ENCODE measurements around the gene CHSY1. TPM values are rescaled to one million over a fixed set of nuclear protein-coding genes. Genes with fewer than 3 reads are reported as not detected.

CHSY1 gene
- total and polyA plus RNA-seq, 10 of the 15 experiments (the other 5 are each of a cell fraction or from before 2014, with no cell fraction given): 1.4 to 31.2 (median 10.5) TPM

DNA sequence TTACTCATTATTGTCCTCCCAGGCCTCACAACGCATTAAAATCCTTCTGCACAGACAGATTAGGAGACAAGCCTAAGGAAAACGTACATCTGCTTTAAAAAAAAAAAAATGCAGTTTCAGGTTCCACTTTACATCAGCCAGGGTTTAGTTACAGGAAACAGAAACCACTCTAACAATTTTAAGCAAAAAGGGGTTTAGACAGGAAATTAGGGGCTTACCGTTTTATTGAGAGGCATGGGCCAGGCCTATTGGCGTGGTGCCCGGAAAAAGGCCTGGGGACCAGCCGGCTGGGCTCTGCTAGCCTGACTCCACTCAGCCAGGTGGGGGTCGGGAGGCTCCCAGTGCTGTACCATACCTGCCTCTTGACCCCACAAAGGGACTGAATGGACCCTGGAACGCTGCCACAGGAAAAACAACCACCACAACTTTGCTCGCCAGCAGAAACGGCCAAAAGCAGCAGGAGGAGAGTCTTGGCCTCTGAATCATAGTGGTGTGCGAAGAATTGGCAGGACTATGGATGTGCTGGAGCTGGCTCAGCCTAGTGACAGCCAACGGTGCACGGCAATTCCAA lies 124.3 kb downstream of the CHSY1 start (continued):
- TF ChIP-seq, protein P1, sequence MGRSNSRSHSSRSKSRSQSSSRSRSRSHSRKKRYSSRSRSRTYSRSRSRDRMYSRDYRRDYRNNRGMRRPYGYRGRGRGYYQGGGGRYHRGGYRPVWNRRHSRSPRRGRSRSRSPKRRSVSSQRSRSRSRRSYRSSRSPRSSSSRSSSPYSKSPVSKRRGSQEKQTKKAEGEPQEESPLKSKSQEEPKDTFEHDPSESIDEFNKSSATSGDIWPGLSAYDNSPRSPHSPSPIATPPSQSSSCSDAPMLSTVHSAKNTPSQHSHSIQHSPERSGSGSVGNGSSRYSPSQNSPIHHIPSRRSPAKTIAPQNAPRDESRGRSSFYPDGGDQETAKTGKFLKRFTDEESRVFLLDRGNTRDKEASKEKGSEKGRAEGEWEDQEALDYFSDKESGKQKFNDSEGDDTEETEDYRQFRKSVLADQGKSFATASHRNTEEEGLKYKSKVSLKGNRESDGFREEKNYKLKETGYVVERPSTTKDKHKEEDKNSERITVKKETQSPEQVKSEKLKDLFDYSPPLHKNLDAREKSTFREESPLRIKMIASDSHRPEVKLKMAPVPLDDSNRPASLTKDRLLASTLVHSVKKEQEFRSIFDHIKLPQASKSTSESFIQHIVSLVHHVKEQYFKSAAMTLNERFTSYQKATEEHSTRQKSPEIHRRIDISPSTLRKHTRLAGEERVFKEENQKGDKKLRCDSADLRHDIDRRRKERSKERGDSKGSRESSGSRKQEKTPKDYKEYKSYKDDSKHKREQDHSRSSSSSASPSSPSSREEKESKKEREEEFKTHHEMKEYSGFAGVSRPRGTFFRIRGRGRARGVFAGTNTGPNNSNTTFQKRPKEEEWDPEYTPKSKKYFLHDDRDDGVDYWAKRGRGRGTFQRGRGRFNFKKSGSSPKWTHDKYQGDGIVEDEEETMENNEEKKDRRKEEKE (IDR thresholded peaks at IDR 0.05): no peak
- TF ChIP-seq SUPT20H (IDR thresholded peaks at IDR 0.05; ENCODE audit: borderline replicate concordance, control insufficient read depth, low read depth, low read length): no peak
- TF ChIP-seq, protein P2, sequence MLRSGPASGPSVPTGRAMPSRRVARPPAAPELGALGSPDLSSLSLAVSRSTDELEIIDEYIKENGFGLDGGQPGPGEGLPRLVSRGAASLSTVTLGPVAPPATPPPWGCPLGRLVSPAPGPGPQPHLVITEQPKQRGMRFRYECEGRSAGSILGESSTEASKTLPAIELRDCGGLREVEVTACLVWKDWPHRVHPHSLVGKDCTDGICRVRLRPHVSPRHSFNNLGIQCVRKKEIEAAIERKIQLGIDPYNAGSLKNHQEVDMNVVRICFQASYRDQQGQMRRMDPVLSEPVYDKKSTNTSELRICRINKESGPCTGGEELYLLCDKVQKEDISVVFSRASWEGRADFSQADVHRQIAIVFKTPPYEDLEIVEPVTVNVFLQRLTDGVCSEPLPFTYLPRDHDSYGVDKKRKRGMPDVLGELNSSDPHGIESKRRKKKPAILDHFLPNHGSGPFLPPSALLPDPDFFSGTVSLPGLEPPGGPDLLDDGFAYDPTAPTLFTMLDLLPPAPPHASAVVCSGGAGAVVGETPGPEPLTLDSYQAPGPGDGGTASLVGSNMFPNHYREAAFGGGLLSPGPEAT (IDR thresholded peaks at IDR 0.05; ENCODE audit: low read depth): peak; percentile 91
- TF ChIP-seq, protein P3, sequence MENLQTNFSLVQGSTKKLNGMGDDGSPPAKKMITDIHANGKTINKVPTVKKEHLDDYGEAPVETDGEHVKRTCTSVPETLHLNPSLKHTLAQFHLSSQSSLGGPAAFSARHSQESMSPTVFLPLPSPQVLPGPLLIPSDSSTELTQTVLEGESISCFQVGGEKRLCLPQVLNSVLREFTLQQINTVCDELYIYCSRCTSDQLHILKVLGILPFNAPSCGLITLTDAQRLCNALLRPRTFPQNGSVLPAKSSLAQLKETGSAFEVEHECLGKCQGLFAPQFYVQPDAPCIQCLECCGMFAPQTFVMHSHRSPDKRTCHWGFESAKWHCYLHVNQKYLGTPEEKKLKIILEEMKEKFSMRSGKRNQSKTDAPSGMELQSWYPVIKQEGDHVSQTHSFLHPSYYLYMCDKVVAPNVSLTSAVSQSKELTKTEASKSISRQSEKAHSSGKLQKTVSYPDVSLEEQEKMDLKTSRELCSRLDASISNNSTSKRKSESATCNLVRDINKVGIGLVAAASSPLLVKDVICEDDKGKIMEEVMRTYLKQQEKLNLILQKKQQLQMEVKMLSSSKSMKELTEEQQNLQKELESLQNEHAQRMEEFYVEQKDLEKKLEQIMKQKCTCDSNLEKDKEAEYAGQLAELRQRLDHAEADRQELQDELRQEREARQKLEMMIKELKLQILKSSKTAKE (IDR thresholded peaks at IDR 0.05; ENCODE audit: low read depth, poor library complexity, severe bottlenecking): peak; percentile 83
- TF ChIP-seq SRF (IDR thresholded peaks at IDR 0.05; ENCODE audit: low read depth in 2 of 2, low read length in 2 of 2): no peak
- TF ChIP-seq, protein P4, sequence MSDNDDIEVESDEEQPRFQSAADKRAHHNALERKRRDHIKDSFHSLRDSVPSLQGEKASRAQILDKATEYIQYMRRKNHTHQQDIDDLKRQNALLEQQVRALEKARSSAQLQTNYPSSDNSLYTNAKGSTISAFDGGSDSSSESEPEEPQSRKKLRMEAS (IDR thresholded peaks at IDR 0.05; ENCODE audit: low read depth, low read length): no peak
- peak; percentile 73; the same call in 1 of the 2 replicates for TF ChIP-seq DPF2 (IDR thresholded peaks at IDR 0.05)
- TF ChIP-seq POLR2AphosphoS2 (IDR thresholded peaks at IDR 0.05; ENCODE audit: low read depth, low read length): no peak
- TF ChIP-seq MEF2A (IDR thresholded peaks at IDR 0.05; ENCODE audit: insufficient read depth, low read depth, low read length): peak; percentile 72
- TF ChIP-seq, protein P5, sequence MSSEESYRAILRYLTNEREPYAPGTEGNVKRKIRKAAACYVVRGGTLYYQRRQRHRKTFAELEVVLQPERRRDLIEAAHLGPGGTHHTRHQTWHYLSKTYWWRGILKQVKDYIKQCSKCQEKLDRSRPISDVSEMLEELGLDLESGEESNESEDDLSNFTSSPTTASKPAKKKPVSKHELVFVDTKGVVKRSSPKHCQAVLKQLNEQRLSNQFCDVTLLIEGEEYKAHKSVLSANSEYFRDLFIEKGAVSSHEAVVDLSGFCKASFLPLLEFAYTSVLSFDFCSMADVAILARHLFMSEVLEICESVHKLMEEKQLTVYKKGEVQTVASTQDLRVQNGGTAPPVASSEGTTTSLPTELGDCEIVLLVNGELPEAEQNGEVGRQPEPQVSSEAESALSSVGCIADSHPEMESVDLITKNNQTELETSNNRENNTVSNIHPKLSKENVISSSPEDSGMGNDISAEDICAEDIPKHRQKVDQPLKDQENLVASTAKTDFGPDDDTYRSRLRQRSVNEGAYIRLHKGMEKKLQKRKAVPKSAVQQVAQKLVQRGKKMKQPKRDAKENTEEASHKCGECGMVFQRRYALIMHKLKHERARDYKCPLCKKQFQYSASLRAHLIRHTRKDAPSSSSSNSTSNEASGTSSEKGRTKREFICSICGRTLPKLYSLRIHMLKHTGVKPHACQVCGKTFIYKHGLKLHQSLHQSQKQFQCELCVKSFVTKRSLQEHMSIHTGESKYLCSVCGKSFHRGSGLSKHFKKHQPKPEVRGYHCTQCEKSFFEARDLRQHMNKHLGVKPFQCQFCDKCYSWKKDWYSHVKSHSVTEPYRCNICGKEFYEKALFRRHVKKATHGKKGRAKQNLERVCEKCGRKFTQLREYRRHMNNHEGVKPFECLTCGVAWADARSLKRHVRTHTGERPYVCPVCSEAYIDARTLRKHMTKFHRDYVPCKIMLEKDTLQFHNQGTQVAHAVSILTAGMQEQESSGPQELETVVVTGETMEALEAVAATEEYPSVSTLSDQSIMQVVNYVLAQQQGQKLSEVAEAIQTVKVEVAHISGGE (CRISPR knock-in tag; IDR thresholded peaks at IDR 0.05): no peak
- TF ChIP-seq, protein P6, sequence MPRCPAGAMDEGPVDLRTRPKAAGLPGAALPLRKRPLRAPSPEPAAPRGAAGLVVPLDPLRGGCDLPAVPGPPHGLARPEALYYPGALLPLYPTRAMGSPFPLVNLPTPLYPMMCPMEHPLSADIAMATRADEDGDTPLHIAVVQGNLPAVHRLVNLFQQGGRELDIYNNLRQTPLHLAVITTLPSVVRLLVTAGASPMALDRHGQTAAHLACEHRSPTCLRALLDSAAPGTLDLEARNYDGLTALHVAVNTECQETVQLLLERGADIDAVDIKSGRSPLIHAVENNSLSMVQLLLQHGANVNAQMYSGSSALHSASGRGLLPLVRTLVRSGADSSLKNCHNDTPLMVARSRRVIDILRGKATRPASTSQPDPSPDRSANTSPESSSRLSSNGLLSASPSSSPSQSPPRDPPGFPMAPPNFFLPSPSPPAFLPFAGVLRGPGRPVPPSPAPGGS (IDR thresholded peaks at IDR 0.05; ENCODE audit: borderline replicate concordance, insufficient read depth, low read depth, low read length, poor library complexity, severe bottlenecking): peak; percentile 26
- TF ChIP-seq, protein P7, sequence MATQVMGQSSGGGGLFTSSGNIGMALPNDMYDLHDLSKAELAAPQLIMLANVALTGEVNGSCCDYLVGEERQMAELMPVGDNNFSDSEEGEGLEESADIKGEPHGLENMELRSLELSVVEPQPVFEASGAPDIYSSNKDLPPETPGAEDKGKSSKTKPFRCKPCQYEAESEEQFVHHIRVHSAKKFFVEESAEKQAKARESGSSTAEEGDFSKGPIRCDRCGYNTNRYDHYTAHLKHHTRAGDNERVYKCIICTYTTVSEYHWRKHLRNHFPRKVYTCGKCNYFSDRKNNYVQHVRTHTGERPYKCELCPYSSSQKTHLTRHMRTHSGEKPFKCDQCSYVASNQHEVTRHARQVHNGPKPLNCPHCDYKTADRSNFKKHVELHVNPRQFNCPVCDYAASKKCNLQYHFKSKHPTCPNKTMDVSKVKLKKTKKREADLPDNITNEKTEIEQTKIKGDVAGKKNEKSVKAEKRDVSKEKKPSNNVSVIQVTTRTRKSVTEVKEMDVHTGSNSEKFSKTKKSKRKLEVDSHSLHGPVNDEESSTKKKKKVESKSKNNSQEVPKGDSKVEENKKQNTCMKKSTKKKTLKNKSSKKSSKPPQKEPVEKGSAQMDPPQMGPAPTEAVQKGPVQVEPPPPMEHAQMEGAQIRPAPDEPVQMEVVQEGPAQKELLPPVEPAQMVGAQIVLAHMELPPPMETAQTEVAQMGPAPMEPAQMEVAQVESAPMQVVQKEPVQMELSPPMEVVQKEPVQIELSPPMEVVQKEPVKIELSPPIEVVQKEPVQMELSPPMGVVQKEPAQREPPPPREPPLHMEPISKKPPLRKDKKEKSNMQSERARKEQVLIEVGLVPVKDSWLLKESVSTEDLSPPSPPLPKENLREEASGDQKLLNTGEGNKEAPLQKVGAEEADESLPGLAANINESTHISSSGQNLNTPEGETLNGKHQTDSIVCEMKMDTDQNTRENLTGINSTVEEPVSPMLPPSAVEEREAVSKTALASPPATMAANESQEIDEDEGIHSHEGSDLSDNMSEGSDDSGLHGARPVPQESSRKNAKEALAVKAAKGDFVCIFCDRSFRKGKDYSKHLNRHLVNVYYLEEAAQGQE (IDR thresholded peaks at IDR 0.05; ENCODE audit: low read depth, low read length): no peak

All from GM12878 (cell line).